Neural crest cell (in vitro differentiated cells): ENCODE data around the gene LUZP2. TPM values are rescaled to one million over a fixed set of nuclear protein-coding genes. Genes with fewer than 3 reads are reported as not detected.

Source experiments
- DNase-seq: peaks from one replicate; pipeline ENCODE4 v3.0.0; 2021; ENCODE audit warnings: low read depth, mixed read lengths, low spot score
- H3K27ac Mint-ChIP-seq: one replicate; pipeline ENCODE4 v1.8.0; 2021; ENCODE audit warnings: mild to moderate bottlenecking, mixed read lengths; ENCODE audit not compliant: unreplicated experiment
- H3K27me3 Mint-ChIP-seq: 2 replicates; pipeline ENCODE4 v1.8.0; 2021; ENCODE audit warnings: low read depth, mild to moderate bottlenecking, mixed read lengths
- H3K36me3 Mint-ChIP-seq: 2 replicates; pipeline ENCODE4 v1.8.0; 2021; ENCODE audit warnings: low read depth, mild to moderate bottlenecking, mixed read lengths
- H3K4me1 Mint-ChIP-seq: 2 replicates; pipeline ENCODE4 v1.8.0; 2021; ENCODE audit warnings: mixed read lengths
- H3K4me3 Mint-ChIP-seq: one replicate; pipeline ENCODE4 v1.8.0; 2021; ENCODE audit warnings: mild to moderate bottlenecking, mixed read lengths
- H3K9me3 Mint-ChIP-seq: 2 replicates; pipeline ENCODE4 v1.8.0; 2021; ENCODE audit warnings: mixed read lengths
- long read RNA-seq: library from polyadenylated mRNA; unstranded; transcript quantifications from one replicate; pipeline ENCODE4 v2.0.0, GENCODE V29; 2020
- total RNA-seq: library from RNA; stranded (reverse); gene quantifications from 2 replicates; pipeline ENCODE4 v1.2.1, GENCODE V29; 2021
- TF ChIP-seq, protein P1 (sequence below): fragments of 200-600 bp; sonication (generic); conservative IDR thresholded peaks from 2 replicates; pipeline ENCODE4 v1.5.0; 2021; ENCODE audit warnings: antibody characterized with exemption, mild to moderate bottlenecking

The LUZP2 gene
- 0.23 and 0.28 TPM in 2 replicates for total RNA-seq
- long read RNA-seq = 0 reads

GRCh38 chr11:24496736-24497725, at the start of gene LUZP2:
Gene LUZP2, plus strand, starts transcription at chr11:24497053.
- H3K36me3 Mint-ChIP-seq = no peaks in the 10 kb centered on the region
- peak within 1 kb of the TSS; percentile 48 for H3K27ac Mint-ChIP-seq
- peaks cover 92% of the 10 kb centered on the region for H3K27me3 Mint-ChIP-seq

DNA sequence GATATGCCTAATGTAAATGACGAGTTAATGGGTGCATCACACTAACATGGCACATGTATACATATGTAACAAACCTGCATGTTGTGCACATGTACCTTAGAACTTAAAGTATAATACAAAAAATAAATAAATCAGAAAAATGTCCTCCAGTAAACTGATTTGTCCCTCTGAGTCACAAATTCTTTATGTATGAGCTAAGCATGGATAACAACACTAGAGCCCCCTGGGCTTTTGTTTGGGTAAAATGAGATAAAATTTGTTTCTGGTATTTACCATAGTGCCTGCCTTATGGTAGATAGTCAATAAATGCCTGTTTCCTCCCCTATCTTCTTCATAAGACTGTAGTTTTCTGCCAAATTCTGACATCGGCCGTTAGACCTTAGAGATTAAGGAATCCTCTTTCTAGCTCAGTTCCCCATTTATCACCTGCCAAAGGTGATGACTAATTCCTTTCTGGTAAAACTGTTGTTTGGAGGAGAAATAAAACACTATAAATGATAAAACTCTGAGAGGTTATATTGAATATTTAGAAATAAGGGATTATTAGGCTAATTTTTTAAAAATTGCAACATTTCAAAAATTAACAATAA, 43.6 kb upstream of the LUZP2 start:
- no peak overlapping the region for H3K27ac Mint-ChIP-seq

More at GRCh38 chr11:24496736-24497725, at the start of gene LUZP2:
- DNase-seq = peak; percentile 49
- Mint-ChIP-seq H3K9me3 (no peaks in the 10 kb centered on the region), H3K4me1 (peaks cover 17% of the 10 kb centered on the region), H3K4me3 (peak within 1 kb of the TSS; percentile 88)
- TF ChIP-seq, protein P1, sequence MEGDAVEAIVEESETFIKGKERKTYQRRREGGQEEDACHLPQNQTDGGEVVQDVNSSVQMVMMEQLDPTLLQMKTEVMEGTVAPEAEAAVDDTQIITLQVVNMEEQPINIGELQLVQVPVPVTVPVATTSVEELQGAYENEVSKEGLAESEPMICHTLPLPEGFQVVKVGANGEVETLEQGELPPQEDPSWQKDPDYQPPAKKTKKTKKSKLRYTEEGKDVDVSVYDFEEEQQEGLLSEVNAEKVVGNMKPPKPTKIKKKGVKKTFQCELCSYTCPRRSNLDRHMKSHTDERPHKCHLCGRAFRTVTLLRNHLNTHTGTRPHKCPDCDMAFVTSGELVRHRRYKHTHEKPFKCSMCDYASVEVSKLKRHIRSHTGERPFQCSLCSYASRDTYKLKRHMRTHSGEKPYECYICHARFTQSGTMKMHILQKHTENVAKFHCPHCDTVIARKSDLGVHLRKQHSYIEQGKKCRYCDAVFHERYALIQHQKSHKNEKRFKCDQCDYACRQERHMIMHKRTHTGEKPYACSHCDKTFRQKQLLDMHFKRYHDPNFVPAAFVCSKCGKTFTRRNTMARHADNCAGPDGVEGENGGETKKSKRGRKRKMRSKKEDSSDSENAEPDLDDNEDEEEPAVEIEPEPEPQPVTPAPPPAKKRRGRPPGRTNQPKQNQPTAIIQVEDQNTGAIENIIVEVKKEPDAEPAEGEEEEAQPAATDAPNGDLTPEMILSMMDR = peak; percentile 42

DNA sequence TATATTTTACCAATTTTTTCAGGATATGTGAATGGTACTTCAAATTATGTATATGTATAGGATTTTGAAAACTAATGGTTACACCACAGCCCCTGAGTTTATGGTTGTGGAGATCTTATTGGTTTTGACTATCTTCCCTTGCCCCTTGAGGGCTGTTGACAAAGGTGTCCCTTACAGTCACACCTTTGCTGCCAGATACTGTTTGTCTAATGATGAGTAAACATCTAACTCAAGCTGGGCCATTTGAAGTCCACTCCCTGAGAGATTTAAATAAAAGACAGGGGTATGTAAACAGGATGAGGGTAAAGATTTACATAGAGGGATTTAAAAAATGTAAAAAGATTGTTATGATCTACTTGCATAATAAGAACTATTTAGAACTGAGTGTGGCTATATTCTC, 38.9 kb upstream of the LUZP2 start:
- Mint-ChIP-seq H3K4me1 (peaks cover 7% of the 10 kb centered on the region), H3K27ac (no peak overlapping the region), H3K4me3 (no peak overlapping the region), H3K36me3 (no peaks in the 10 kb centered on the region), H3K9me3 (peaks cover 7% of the 10 kb centered on the region), H3K27me3 (no peaks in the 10 kb centered on the region)
- TF ChIP-seq, protein P1 = no peak
- no peak for DNase-seq

More for the DNA sequence above, 43.6 kb upstream of the LUZP2 start:
- no peak for DNase-seq
- Mint-ChIP-seq H3K27me3 (no peaks in the 10 kb centered on the region), H3K4me1 (no peaks in the 10 kb centered on the region), H3K4me3 (no peak overlapping the region), H3K36me3 (peaks cover 3% of the 10 kb centered on the region), H3K9me3 (peaks cover 9% of the 10 kb centered on the region)
- TF ChIP-seq, protein P1 = no peak

GRCh38 chr11:24470431-24470830, 26.4 kb upstream of the LUZP2 start:
- Mint-ChIP-seq H3K36me3 (no peaks in the 10 kb centered on the region), H3K27ac (no peak overlapping the region), H3K27me3 (no peaks in the 10 kb centered on the region), H3K4me3 (no peak overlapping the region), H3K4me1 (no peaks in the 10 kb centered on the region), H3K9me3 (peaks cover 5% of the 10 kb centered on the region)
- TF ChIP-seq, protein P1 = no peak
- DNase-seq = no peak

DNA sequence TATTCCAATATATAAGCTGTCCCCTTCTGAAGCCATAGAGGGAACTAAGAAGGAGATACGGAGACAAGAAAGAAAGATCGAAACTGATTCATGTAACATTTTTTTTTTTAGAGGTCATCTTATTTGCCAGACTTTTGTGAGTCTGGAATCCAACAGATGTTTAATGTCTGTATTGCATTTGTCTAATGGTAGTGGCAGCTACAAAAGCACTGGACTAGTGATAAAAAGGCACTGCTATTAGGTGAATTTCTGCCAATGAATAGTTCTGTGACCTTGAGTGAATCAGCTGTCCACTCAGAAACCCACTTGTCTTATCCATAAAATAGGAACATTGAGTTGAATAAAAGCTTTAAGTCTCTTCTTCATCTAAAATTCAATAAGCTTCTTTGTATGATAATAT, 25.8 kb upstream of the LUZP2 start:
- peaks cover 9% of the 10 kb centered on the region for H3K9me3 Mint-ChIP-seq
- TF ChIP-seq, protein P1 = no peak
- H3K4me1 Mint-ChIP-seq = no peaks in the 10 kb centered on the region
- no peaks in the 10 kb centered on the region for H3K36me3 Mint-ChIP-seq
- no peaks in the 10 kb centered on the region for H3K27me3 Mint-ChIP-seq
- DNase-seq = no peak
- no peak overlapping the region for H3K4me3 Mint-ChIP-seq
- no peak overlapping the region for H3K27ac Mint-ChIP-seq
